ENCODE measurements around the gene PTPRO.

DNA sequence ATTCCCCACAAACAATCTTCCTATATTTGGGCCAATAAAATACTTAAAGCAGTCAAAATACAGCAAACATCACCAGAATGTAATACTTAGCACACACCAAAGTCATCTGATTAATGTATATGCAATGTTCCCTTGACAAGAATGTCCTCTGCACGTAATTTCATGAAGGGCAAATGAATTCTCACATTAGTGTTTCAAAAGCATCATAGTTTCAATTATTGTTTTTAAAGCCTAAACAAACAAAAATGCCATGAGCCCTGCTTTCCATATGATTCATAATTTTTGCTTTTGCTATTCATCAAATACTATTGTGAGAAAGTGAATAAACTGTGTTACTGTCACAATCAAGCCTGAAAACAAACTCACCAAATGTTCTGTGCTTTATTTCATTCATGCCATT lies 310.9 kb downstream of the PTPRO start:
- TF ChIP-seq, protein P1, sequence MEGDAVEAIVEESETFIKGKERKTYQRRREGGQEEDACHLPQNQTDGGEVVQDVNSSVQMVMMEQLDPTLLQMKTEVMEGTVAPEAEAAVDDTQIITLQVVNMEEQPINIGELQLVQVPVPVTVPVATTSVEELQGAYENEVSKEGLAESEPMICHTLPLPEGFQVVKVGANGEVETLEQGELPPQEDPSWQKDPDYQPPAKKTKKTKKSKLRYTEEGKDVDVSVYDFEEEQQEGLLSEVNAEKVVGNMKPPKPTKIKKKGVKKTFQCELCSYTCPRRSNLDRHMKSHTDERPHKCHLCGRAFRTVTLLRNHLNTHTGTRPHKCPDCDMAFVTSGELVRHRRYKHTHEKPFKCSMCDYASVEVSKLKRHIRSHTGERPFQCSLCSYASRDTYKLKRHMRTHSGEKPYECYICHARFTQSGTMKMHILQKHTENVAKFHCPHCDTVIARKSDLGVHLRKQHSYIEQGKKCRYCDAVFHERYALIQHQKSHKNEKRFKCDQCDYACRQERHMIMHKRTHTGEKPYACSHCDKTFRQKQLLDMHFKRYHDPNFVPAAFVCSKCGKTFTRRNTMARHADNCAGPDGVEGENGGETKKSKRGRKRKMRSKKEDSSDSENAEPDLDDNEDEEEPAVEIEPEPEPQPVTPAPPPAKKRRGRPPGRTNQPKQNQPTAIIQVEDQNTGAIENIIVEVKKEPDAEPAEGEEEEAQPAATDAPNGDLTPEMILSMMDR (IDR thresholded peaks at IDR 0.05) = no peak
- TF ChIP-seq POLR2A (IDR thresholded peaks at IDR 0.05) = no peak
